ENCODE data around the gene RAB19. TPM values are rescaled to one million over a fixed set of nuclear protein-coding genes. Genes with fewer than 3 reads are reported as not detected.

RAB19 gene
- total and polyA plus RNA-seq, 2 donors (not counting 1 experiment from before 2014, with no cell fraction given) = 0.37 to 1.1 TPM

GRCh38 chr7:140440593-140440992 is 36.7 kb downstream of the RAB19 start:
- H2AFZ ChIP-seq (ENCODE audit: insufficient read depth, low read depth, low read length, poor library complexity, severe bottlenecking) = no peak overlapping the region
- H3K27ac Mint-ChIP-seq = no peak overlapping the region
- no peaks in the 10 kb centered on the region for H3K9me3 ChIP-seq (ENCODE audit: control extremely low read depth in 1 of 3, control insufficient read depth in 2 of 3, insufficient read depth in 1 of 3, low read length in 2 of 3)
- H3K27me3 Mint-ChIP-seq = no peaks in the 10 kb centered on the region
- H3K4me3 Mint-ChIP-seq = no peak overlapping the region
- no peaks in the 10 kb centered on the region for H3K9me3 Mint-ChIP-seq (ENCODE audit: insufficient read depth)
- H3K4me1 ChIP-seq (ENCODE audit: control insufficient read depth in 2 of 2, insufficient read depth in 2 of 2, low read length in 2 of 2) = no peaks in the 10 kb centered on the region
- intact Hi-C loops (cut with micrococcal nuclease) = no loop called here
- H3K27ac ChIP-seq (ENCODE audit: low read length in 2 of 2) = no peak overlapping the region
- no peaks in the 10 kb centered on the region for H3K4me1 Mint-ChIP-seq
- H3K4me2 ChIP-seq (replicated peaks; ENCODE audit: low read depth, low read length, poor library complexity, severe bottlenecking) = no peak overlapping the region
- no peaks in the 10 kb centered on the region for H3K36me3 ChIP-seq (replicated peaks in 1 of 2; ENCODE audit: control extremely low read depth in 1 of 2, control insufficient read depth in 1 of 2, extremely low read depth in 1 of 2, insufficient read depth in 2 of 2, low read length in 1 of 2)
- no peak overlapping the region for H3K9ac ChIP-seq (ENCODE audit: low read length)
- TF ChIP-seq CTCF (IDR thresholded peaks at IDR 0.05) (no peak), EZH2 (IDR thresholded peaks at IDR 0.05; ENCODE audit: borderline replicate concordance, insufficient read depth, low read depth, low read length, poor library complexity, severe bottlenecking) (no peak)
- no peaks in the 10 kb centered on the region for H3K27me3 ChIP-seq (replicated peaks in 1 of 4; ENCODE audit: control extremely low read depth in 1 of 4, control insufficient read depth in 3 of 4, insufficient read depth in 4 of 4, low read length in 3 of 4)
- H3K79me2 ChIP-seq (ENCODE audit: control insufficient read depth, insufficient read depth, low read length) = no peaks in the 10 kb centered on the region
- H4K20me1 ChIP-seq (ENCODE audit: control insufficient read depth, insufficient read depth, low read length, poor library complexity, severe bottlenecking) = no peaks in the 10 kb centered on the region
- 100% methylated on average over 3 of the region's 3 CpGs for WGBS (ENCODE audit: insufficient coverage)
- POLR2A ChIA-PET = interaction anchor here (0.7 kb wide), 1 partner anchor 1155 kb away, joined by 10 read pairs; no protein-coding TSS in a partner anchor
- ATAC-seq (ENCODE audit: low read depth) = no peak
- DNase-seq = no peak
- no peak overlapping the region for H3K4me3 ChIP-seq (ENCODE audit: control extremely low read depth in 1 of 5, extremely low read depth in 1 of 5, insufficient read depth in 1 of 5, low read depth in 2 of 5, low read length in 4 of 5)
- CTCF ChIA-PET = interaction anchor here (1.2 kb wide), 1 partner anchor 10 kb away, joined by 3 read pairs; no protein-coding TSS in a partner anchor

GRCh38 chr7:140441519-140441918 is 37.7 kb downstream of the RAB19 start:
- WGBS (ENCODE audit: insufficient coverage) = no CpG with 5 or more reads among the region's 2 CpGs
- Histone ChIP-seq H3K27ac (ENCODE audit: low read length in 2 of 2) (no peak overlapping the region), H3K36me3 (replicated peaks in 1 of 2; ENCODE audit: control extremely low read depth in 1 of 2, control insufficient read depth in 1 of 2, extremely low read depth in 1 of 2, insufficient read depth in 2 of 2, low read length in 1 of 2) (no peaks in the 10 kb centered on the region), H3K9ac (ENCODE audit: low read length) (no peak overlapping the region), H3K79me2 (ENCODE audit: control insufficient read depth, insufficient read depth, low read length) (no peaks in the 10 kb centered on the region), H4K20me1 (ENCODE audit: control insufficient read depth, insufficient read depth, low read length, poor library complexity, severe bottlenecking) (no peaks in the 10 kb centered on the region), H3K4me2 (replicated peaks; ENCODE audit: low read depth, low read length, poor library complexity, severe bottlenecking) (no peak overlapping the region), H3K4me3 (ENCODE audit: control extremely low read depth in 1 of 5, extremely low read depth in 1 of 5, insufficient read depth in 1 of 5, low read depth in 2 of 5, low read length in 4 of 5) (no peak overlapping the region), H3K9me3 (ENCODE audit: control extremely low read depth in 1 of 3, control insufficient read depth in 2 of 3, insufficient read depth in 1 of 3, low read length in 2 of 3) (no peaks in the 10 kb centered on the region), H2AFZ (ENCODE audit: insufficient read depth, low read depth, low read length, poor library complexity, severe bottlenecking) (no peak overlapping the region), H3K4me1 (ENCODE audit: control insufficient read depth in 2 of 2, insufficient read depth in 2 of 2, low read length in 2 of 2) (no peaks in the 10 kb centered on the region), H3K27me3 (replicated peaks in 1 of 4; ENCODE audit: control extremely low read depth in 1 of 4, control insufficient read depth in 3 of 4, insufficient read depth in 4 of 4, low read length in 3 of 4) (no peaks in the 10 kb centered on the region)
- H3K27me3 Mint-ChIP-seq = no peaks in the 10 kb centered on the region
- intact Hi-C loops (cut with micrococcal nuclease) = no loop called here
- no peak overlapping the region for H3K27ac Mint-ChIP-seq
- POLR2A ChIA-PET = no interaction called here
- CTCF ChIA-PET = no interaction called here
- no peaks in the 10 kb centered on the region for H3K4me1 Mint-ChIP-seq
- H3K4me3 Mint-ChIP-seq = no peak overlapping the region
- ATAC-seq (ENCODE audit: low read depth) (no peak), DNase-seq (no peak)
- TF ChIP-seq EZH2 (IDR thresholded peaks at IDR 0.05; ENCODE audit: borderline replicate concordance, insufficient read depth, low read depth, low read length, poor library complexity, severe bottlenecking) = no peak
- no peak for TF ChIP-seq CTCF (IDR thresholded peaks at IDR 0.05)
- H3K9me3 Mint-ChIP-seq (ENCODE audit: insufficient read depth) = no peaks in the 10 kb centered on the region
